ENCODE measurements around the gene TYK2. TPM values are rescaled to one million over a fixed set of nuclear protein-coding genes. Genes with fewer than 3 reads are reported as not detected.

The TYK2 gene
- total and polyA plus RNA-seq, 9 of the 15 experiments (the other 6 are each of a cell fraction or from before 2014, with no cell fraction given): 15.0 to 182 (median 85.9) TPM

GRCh38 chr19:10389863-10390262 lies 9.5 kb upstream of the TYK2 start (continued):
- no peak for TF ChIP-seq ARID4B (CRISPR knock-in tag; IDR thresholded peaks at IDR 0.05)

DNA sequence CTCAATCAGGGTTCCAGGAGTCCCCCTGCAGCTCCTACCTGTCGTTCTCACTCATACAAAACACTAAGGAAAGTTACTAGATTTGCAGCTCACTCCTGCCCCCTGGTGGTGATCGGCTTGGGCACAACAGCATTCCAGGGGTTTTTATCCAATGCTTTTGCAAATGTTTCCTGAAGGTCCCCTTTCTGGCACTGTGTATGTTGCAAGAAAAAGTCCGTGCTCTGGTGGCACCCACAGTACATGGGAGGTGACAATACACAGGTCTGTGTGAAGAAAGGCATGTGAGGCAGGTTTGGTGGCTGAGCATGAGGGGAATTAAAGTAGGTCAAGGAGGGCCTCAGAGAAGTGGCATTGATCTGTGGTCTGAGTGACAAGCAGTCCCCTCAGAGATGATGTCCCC lies 8.6 kb upstream of the TYK2 start:
- intact Hi-C loops (cut with micrococcal nuclease): loop anchor here (1.0 to 5.0 kb wide), 4 partner anchors 54 to 457 kb away; no protein-coding TSS in a partner anchor
- DNase-seq (ENCODE audit: extremely low read depth in 1 of 4, low spot score in 3 of 4) (peak; percentile 57 to 91 (median 68)), FAIRE-seq (peak; percentile 98), ATAC-seq (peak; percentile 84)
- no peaks in the 10 kb centered on the region for H3K9me1 ChIP-seq (ENCODE audit: control insufficient read depth, insufficient read depth, low read length)
- in situ Hi-C loops (cut with MboI): loop anchor here (5.0 kb wide), 2 partner anchors 117 to 462 kb away; partner anchors contain the start of gene ICAM1
- no peak overlapping the region for H3K4me3 ChIP-seq
- H3K27me3 ChIP-seq (ENCODE audit: control insufficient read depth in 2 of 2, insufficient read depth in 2 of 2, low read length in 2 of 2): no peaks in the 10 kb centered on the region
- peaks cover 43% of the 10 kb centered on the region; the same call in 2 of the 3 replicates for H3K36me3 ChIP-seq (ENCODE audit: control insufficient read depth, insufficient read depth, low read length)
- CTCF ChIA-PET (ENCODE audit: low intra/inter-chr PET ratio): interaction anchor here (0.6 to 5.6 kb wide), 11 partner anchors 8 to 458 kb away, joined by 3 to 77 read pairs (median 5); partner anchors contain the start of genes ICAM1, ICAM4 and TYK2
- no peak overlapping the region for H3K4me2 ChIP-seq (ENCODE audit: insufficient read depth, low read length)
- no peak overlapping the region for H2AFZ ChIP-seq (ENCODE audit: low read depth, low read length)
- 0% methylated on average over 3 of the region's 3 CpGs for WGBS (ENCODE audit: insufficient coverage, low coverage, missing lambda C conversion rate)
- no peaks in the 10 kb centered on the region for H3K79me2 ChIP-seq (ENCODE audit: control insufficient read depth, insufficient read depth, low read length)
- no TSS peak for BruUV-seq (replicated peaks)
- 0 out of 2 replicates have a peak, but pooled peaks cover 3% of the 10 kb centered on the region for H4K20me1 ChIP-seq (replicated peaks; ENCODE audit: control insufficient read depth, insufficient read depth, low read length)
- POLR2A ChIA-PET: interaction anchor here (0.6 to 2.3 kb wide), 17 partner anchors 9 to 282 kb away, joined by 3 to 32 read pairs (median 4); partner anchors contain the start of genes CDC37, ICAM1, ICAM4 and ICAM5
- H3K9ac ChIP-seq (ENCODE audit: insufficient read depth in 1 of 2, low read depth in 2 of 2, low read length in 2 of 2): peak overlapping the region in 1 of 2 experiments; percentile 64; a peak in 1 of 4 replicates
- no peak overlapping the region for H3K27ac ChIP-seq (ENCODE audit: extremely low read depth, low read depth, low read length)
- no peaks in the 10 kb centered on the region for H3K9me3 ChIP-seq (replicated peaks; ENCODE audit: control insufficient read depth, insufficient read depth, low read depth, low read length)
- H3K4me1 ChIP-seq (replicated peaks in 1 of 2; ENCODE audit: control insufficient read depth in 2 of 2, insufficient read depth in 2 of 2, low read length in 2 of 2): peaks cover 0 to 6% of the 10 kb centered on the region in 2 experiments; a peak in 2 of 5 replicates
- peak; percentile 86 for TF ChIP-seq TEAD4 (IDR thresholded peaks at IDR 0.05; ENCODE audit: low read length)
- no peak for TF ChIP-seq TEAD4 (CRISPR knock-in tag; IDR thresholded peaks at IDR 0.05; ENCODE audit: borderline replicate concordance)
- peak; percentile 77 for TF ChIP-seq ZKSCAN1 (IDR thresholded peaks at IDR 0.05; ENCODE audit: low read depth, low read length)
- TF ChIP-seq, protein P1, sequence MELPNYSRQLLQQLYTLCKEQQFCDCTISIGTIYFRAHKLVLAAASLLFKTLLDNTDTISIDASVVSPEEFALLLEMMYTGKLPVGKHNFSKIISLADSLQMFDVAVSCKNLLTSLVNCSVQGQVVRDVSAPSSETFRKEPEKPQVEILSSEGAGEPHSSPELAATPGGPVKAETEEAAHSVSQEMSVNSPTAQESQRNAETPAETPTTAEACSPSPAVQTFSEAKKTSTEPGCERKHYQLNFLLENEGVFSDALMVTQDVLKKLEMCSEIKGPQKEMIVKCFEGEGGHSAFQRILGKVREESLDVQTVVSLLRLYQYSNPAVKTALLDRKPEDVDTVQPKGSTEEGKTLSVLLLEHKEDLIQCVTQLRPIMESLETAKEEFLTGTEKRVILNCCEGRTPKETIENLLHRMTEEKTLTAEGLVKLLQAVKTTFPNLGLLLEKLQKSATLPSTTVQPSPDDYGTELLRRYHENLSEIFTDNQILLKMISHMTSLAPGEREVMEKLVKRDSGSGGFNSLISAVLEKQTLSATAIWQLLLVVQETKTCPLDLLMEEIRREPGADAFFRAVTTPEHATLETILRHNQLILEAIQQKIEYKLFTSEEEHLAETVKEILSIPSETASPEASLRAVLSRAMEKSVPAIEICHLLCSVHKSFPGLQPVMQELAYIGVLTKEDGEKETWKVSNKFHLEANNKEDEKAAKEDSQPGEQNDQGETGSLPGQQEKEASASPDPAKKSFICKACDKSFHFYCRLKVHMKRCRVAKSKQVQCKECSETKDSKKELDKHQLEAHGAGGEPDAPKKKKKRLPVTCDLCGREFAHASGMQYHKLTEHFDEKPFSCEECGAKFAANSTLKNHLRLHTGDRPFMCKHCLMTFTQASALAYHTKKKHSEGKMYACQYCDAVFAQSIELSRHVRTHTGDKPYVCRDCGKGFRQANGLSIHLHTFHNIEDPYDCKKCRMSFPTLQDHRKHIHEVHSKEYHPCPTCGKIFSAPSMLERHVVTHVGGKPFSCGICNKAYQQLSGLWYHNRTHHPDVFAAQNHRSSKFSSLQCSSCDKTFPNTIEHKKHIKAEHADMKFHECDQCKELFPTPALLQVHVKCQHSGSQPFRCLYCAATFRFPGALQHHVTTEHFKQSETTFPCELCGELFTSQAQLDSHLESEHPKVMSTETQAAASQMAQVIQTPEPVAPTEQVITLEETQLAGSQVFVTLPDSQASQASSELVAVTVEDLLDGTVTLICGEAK (IDR thresholded peaks at IDR 0.05): no peak
- TF ChIP-seq, protein P1 (CRISPR knock-in tag; IDR thresholded peaks at IDR 0.05): no peak
- no peak for TF ChIP-seq TFAM (CRISPR knock-in tag; conservative IDR thresholded peaks at IDR 0.05)

Data from K562 (cell line).